Hepatocyte (in vitro differentiated cells): ENCODE data around the gene PIM1. TPM values are rescaled to one million over a fixed set of nuclear protein-coding genes. Genes with fewer than 3 reads are reported as not detected.
A peak's percentile ranks its signal among the peaks of the same experiment; 100 is the strongest.

Source experiments
- DNase-seq: peaks from one replicate; pipeline ENCODE4 v3.0.0-alpha.2; 2016; ENCODE audit warnings: low spot score
- H2AFZ ChIP-seq: fragments of 200-600 bp; sonication (generic); 2 replicates; pipeline ENCODE4 v1.6.0; 2016; ENCODE audit warnings: antibody characterized with exemption, mild to moderate bottlenecking
- H3K27ac ChIP-seq: fragments of 200-600 bp; sonication (generic); 2 replicates; pipeline ENCODE4 v1.5.1; 2016; ENCODE audit warnings: mild to moderate bottlenecking
- H3K27me3 ChIP-seq: fragments of 200-600 bp; sonication (generic); 2 replicates; pipeline ENCODE4 v1.6.1; 2016
- H3K36me3 ChIP-seq: fragments of 200-600 bp; sonication (generic); replicated peaks from 2 replicates; pipeline ENCODE4 v1.5.1; 2016; ENCODE audit warnings: low read depth; ENCODE audit not compliant: insufficient read depth
- H3K4me1 ChIP-seq: fragments of 200-600 bp; sonication (generic); 2 replicates; pipeline ENCODE4 v1.5.1; 2016; ENCODE audit warnings: mild to moderate bottlenecking, moderate library complexity; ENCODE audit not compliant: insufficient read depth
- H3K4me2 ChIP-seq: fragments of 200-600 bp; sonication (generic); 2 replicates; pipeline ENCODE4 v1.6.0; 2016
- H3K4me3 ChIP-seq: fragments of 200-600 bp; sonication (generic); 2 replicates; pipeline ENCODE4 v1.5.1; 2016; ENCODE audit warnings: mild to moderate bottlenecking
- H3K79me2 ChIP-seq: fragments of 200-600 bp; sonication (generic); 2 replicates; pipeline ENCODE4 v1.6.0; 2017; ENCODE audit warnings: mild to moderate bottlenecking
- H3K9me2 ChIP-seq: fragments of 200-600 bp; sonication (generic); replicated peaks from 2 replicates; pipeline ENCODE4 v1.6.0; 2017; ENCODE audit warnings: mild to moderate bottlenecking; ENCODE audit not compliant: insufficient read depth
- H3K9me3 ChIP-seq: fragments of 200-600 bp; sonication (generic); 2 replicates; pipeline ENCODE4 v1.5.1; 2016; ENCODE audit warnings: low read depth, mild to moderate bottlenecking
- H4K20me1 ChIP-seq: fragments of 200-600 bp; sonication (generic); 2 replicates; pipeline ENCODE4 v1.6.0; 2016; ENCODE audit warnings: mild to moderate bottlenecking; ENCODE audit not compliant: insufficient read depth, poor library complexity, severe bottlenecking
- CTCF ChIP-seq: fragments of 200-600 bp; sonication (generic); IDR thresholded peaks from 2 replicates; pipeline ENCODE4 v1.5.1; 2016; ENCODE audit warnings: antibody characterized with exemption, mild to moderate bottlenecking; ENCODE audit not compliant: poor library complexity
- EZH2 ChIP-seq: fragments of 200-600 bp; sonication (generic); IDR thresholded peaks from 2 replicates; pipeline ENCODE4 v1.6.1; 2016; ENCODE audit warnings: antibody characterized with exemption, mild to moderate bottlenecking, borderline replicate concordance
- EZH2phosphoT487 ChIP-seq: fragments of 200-600 bp; sonication (generic); IDR thresholded peaks from one replicate; pipeline ENCODE4 v1.6.1; 2018; ENCODE audit warnings: antibody characterized with exemption, mild to moderate bottlenecking, low read depth, moderate library complexity; ENCODE audit not compliant: unreplicated experiment, severe bottlenecking
- WGBS: methylation state at CpG from one replicate; pipeline ENCODE4 v1.1.6; 2016; ENCODE audit warnings: low lambda C conversion rate; ENCODE audit errors: missing lambda C conversion rate; 5-methylcytosine and 5-hydroxymethylcytosine counted together
- polyA plus RNA-seq: library from polyadenylated mRNA; unstranded; fragments of >200 nt; fragmentation: Nextera tagmentation; extraction: Ambion mirVana; gene quantifications from 2 replicates; pipeline ENCODE4 v1.2.1, GENCODE V29; 2016
- total RNA-seq: library from RNA; depleted of rRNA; stranded (reverse); fragments of >200 nt; gene quantifications from 2 replicates; pipeline ENCODE4 v1.2.3, GENCODE V29; 2014

Gene PIM1
- total and polyA plus RNA-seq, 2 experiments from 2014 or later = 71.3 to 99.1 TPM

GRCh38 chr6:37134036-37134395 lies 35.9 kb upstream of the PIM1 start:
- Histone ChIP-seq H3K27ac (peak overlapping the region; percentile 89), H3K4me1 (peaks cover 74% of the 10 kb centered on the region), H2AFZ (no peak overlapping the region), H3K9me3 (no peaks in the 10 kb centered on the region), H3K79me2 (no peaks in the 10 kb centered on the region), H3K4me3 (no peak overlapping the region), H3K9me2 (no peaks in the 10 kb centered on the region), H3K27me3 (no peaks in the 10 kb centered on the region), H4K20me1 (no peaks in the 10 kb centered on the region), H3K36me3 (no peaks in the 10 kb centered on the region), H3K4me2 (no peak overlapping the region)
- WGBS = 78% methylated on average over 8 of the region's 8 CpGs
- TF ChIP-seq CTCF = no peak
- TF ChIP-seq EZH2 = no peak
- TF ChIP-seq EZH2phosphoT487 = no peak
- no peak for DNase-seq

GRCh38 chr6:37134396-37135191 lies 35.4 kb upstream of the PIM1 start:
- H3K36me3 ChIP-seq = no peaks in the 10 kb centered on the region
- H3K27ac ChIP-seq = peak overlapping the region; percentile 89
- H3K9me2 ChIP-seq = no peaks in the 10 kb centered on the region
- no peaks in the 10 kb centered on the region for H3K9me3 ChIP-seq
- no peaks in the 10 kb centered on the region for H3K79me2 ChIP-seq
- peak; percentile 71 for DNase-seq
- H4K20me1 ChIP-seq = no peaks in the 10 kb centered on the region
- no peak overlapping the region for H2AFZ ChIP-seq
- no peak overlapping the region for H3K4me2 ChIP-seq
- no peak for TF ChIP-seq EZH2
- no peak for TF ChIP-seq CTCF
- no peak for TF ChIP-seq EZH2phosphoT487
- no peak overlapping the region for H3K4me3 ChIP-seq
- H3K4me1 ChIP-seq = peaks cover 74% of the 10 kb centered on the region
- no peaks in the 10 kb centered on the region for H3K27me3 ChIP-seq
- 48% methylated on average over 11 of the region's 11 CpGs for WGBS

- Histone ChIP-seq H3K27me3 (no peaks in the 10 kb centered on the region), H4K20me1 (no peaks in the 10 kb centered on the region), H3K4me1 (peaks cover 63% of the 10 kb centered on the region), H2AFZ (no peak overlapping the region), H3K27ac (peak overlapping the region; percentile 89), H3K36me3 (no peaks in the 10 kb centered on the region), H3K9me2 (no peaks in the 10 kb centered on the region), H3K79me2 (no peaks in the 10 kb centered on the region), H3K4me2 (peak overlapping the region; percentile 61), H3K9me3 (no peaks in the 10 kb centered on the region), H3K4me3 (no peak overlapping the region)
- WGBS = 56% methylated on average over 9 of the region's 9 CpGs
- peak; percentile 43 for DNase-seq
- no peak for TF ChIP-seq EZH2phosphoT487
- TF ChIP-seq EZH2 = no peak
- TF ChIP-seq CTCF = no peak
Measured at GRCh38 chr6:37135835-37136694, 33.9 kb upstream of the PIM1 start.
